Gastrocnemius medialis (tissue), 4 donors: ENCODE results near the gene GNPAT. TPM values are rescaled to one million over a fixed set of nuclear protein-coding genes. Genes with fewer than 3 reads are reported as not detected.
A peak's percentile ranks its signal among the peaks of the same experiment; 100 is the strongest.

Experiments
- ATAC-seq, 2 donors: fragments of 150-250 bp; one replicate each; pipeline ENCODE4 v1.9.1; 2016
- DNase-seq, 2 donors: peaks; one replicate each; pipeline ENCODE4 v3.0.0-alpha.2; 2019
- H3K27ac ChIP-seq, 4 donors: fragments of 200-600 bp; sonication (generic); 1 replicate in 1 of 4; 2 replicates in 3 of 4; pipeline ENCODE4 v1.5.1; 2016 to 2018; ENCODE audit warnings: mild to moderate bottlenecking in 2 of 4, moderate library complexity in 1 of 4
- H3K27me3 ChIP-seq, 3 donors: fragments of 200-600 bp; sonication (generic) in 2 of 3; 1 replicate in 1 of 3; 2 replicates in 2 of 3; pipeline versions ENCODE4 v1.5.1 to v1.6.0; 2016 to 2019; ENCODE audit warnings: mild to moderate bottlenecking in 1 of 3, moderate library complexity in 1 of 3
- H3K36me3 ChIP-seq, 2 donors: fragments of 200-600 bp; sonication (generic) in 1 of 2; one replicate each; pipeline ENCODE4 v1.5.1; 2017 to 2018
- H3K4me1 ChIP-seq, 2 donors: fragments of 200-600 bp; sonication (generic) in 1 of 2; one replicate each; pipeline ENCODE4 v1.5.1; 2016 to 2017; ENCODE audit warnings: mild to moderate bottlenecking in 2 of 2
- H3K4me3 ChIP-seq, 4 donors: fragments of 200-600 bp; sonication (generic) in 3 of 4; 1 replicate in 1 of 4; 2 replicates in 3 of 4; pipeline ENCODE4 v1.5.1; 2016 to 2019; ENCODE audit warnings: mild to moderate bottlenecking in 2 of 4
- H3K9me3 ChIP-seq, 3 donors: fragments of 200-600 bp; sonication (generic) in 2 of 3; 1 replicate in 1 of 3; 2 replicates in 2 of 3; pipeline ENCODE4 v1.5.1; 2016 to 2019
- POLR2A ChIP-seq, 2 donors: fragments of 450-650 bp; IDR thresholded peaks; one replicate each; pipeline ENCODE4 v1.6.1; 2017; ENCODE audit warnings: antibody characterized with exemption in 2 of 2, mild to moderate bottlenecking in 2 of 2, moderate library complexity in 2 of 2
- in situ Hi-C, 4 donors: fragments of 200-750 bp; cut with MboI; loops; one replicate each; pipeline versions ENCODE4 v1.15.0 to v1.8.0; 2017; ENCODE audit warnings: low sequenced_read_pairs in 4 of 4
- intact Hi-C: fragments of 100-400 bp; cut with DNase I; formaldehyde crosslinking; loops from one replicate; pipeline ENCODE4 v1.15.1; 2023; ENCODE audit warnings: low total_unique reads
- total RNA-seq, 4 donors: library from RNA; depleted of rRNA; stranded (reverse); fragments of >200 nt; gene quantifications; one replicate each; pipeline versions ENCODE4 v1.1.0 to v1.2.3, GENCODE V29; 2016
- TF ChIP-seq, protein P1 (sequence below), 5 experiments: fragments of 450-650 bp in 3 of 5; fragments of 200-600 bp in 2 of 5; sonication (generic) in 2 of 5; IDR thresholded peaks in 4 of 5; conservative IDR thresholded peaks in 1 of 5; 1 replicate in 4 of 5; 2 replicates in 1 of 5; pipeline ENCODE4 v1.5.1; 2016 to 2019; ENCODE audit warnings: antibody characterized with exemption in 5 of 5, mild to moderate bottlenecking in 3 of 5, moderate library complexity in 3 of 5

Gene GNPAT
- total RNA-seq, 4 donors from 2014 or later, result 95.1 to 128 (median 104) TPM

DNA sequence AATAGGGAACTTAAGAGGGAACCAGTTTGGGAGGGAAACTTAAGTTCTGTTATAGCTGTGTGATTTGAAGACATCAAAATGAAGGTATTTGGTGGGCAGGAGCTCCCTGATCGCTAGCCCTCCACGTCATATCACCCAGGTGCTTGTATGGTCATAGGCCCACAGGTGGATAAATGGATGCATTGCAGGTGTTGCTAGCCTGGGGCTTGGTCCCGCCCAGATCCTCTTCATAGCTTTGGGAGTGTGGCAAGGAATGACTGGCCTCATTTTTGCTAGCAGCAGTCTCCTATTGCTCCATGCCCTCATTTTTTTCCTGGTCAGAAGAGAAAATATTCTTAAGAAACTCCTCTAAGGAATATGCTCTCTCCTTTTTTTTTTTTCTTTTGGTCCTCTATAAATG, 11.3 kb downstream of the GNPAT start:
- in situ Hi-C loops, result no loop called here
- no peaks in the 10 kb centered on the region for H3K27me3 ChIP-seq
- H3K36me3 ChIP-seq, result peaks cover 0 to 49% of the 10 kb centered on the region in 2 donors
- H3K27ac ChIP-seq, result no peak overlapping the region
- H3K4me1 ChIP-seq, result peaks cover 0 to 5% of the 10 kb centered on the region in 2 donors
- no peak for TF ChIP-seq POLR2A (IDR thresholded peaks at IDR 0.05)
- TF ChIP-seq, protein P1, sequence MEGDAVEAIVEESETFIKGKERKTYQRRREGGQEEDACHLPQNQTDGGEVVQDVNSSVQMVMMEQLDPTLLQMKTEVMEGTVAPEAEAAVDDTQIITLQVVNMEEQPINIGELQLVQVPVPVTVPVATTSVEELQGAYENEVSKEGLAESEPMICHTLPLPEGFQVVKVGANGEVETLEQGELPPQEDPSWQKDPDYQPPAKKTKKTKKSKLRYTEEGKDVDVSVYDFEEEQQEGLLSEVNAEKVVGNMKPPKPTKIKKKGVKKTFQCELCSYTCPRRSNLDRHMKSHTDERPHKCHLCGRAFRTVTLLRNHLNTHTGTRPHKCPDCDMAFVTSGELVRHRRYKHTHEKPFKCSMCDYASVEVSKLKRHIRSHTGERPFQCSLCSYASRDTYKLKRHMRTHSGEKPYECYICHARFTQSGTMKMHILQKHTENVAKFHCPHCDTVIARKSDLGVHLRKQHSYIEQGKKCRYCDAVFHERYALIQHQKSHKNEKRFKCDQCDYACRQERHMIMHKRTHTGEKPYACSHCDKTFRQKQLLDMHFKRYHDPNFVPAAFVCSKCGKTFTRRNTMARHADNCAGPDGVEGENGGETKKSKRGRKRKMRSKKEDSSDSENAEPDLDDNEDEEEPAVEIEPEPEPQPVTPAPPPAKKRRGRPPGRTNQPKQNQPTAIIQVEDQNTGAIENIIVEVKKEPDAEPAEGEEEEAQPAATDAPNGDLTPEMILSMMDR (IDR thresholded peaks at IDR 0.05 in 4 of 5, conservative IDR thresholded peaks at IDR 0.05 in 1 of 5), result no peak
- H3K9me3 ChIP-seq, result no peaks in the 10 kb centered on the region
- intact Hi-C loops, result no loop called here
- DNase-seq, result no peak
- H3K4me3 ChIP-seq, result no peak overlapping the region
- no peak for ATAC-seq

DNA sequence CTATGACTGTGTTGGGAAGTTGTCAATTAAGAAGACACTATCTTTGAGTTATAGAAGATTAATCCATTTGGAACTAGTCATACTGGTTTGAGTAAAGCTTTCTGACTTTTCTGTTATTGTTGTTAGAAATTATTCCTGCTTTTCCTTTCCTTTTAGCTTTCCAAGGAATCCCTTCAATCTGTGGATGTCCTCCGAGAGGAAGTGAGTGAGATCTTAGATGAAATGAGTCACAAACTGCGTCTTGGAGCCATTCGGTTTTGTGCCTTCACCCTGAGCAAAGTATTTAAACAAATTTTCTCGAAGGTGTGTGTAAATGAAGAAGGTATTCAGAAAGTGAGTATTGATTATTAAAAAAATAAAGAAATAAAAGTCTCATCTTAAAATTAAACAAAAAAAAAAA, 19.3 kb downstream of the GNPAT start:
- H3K9me3 ChIP-seq, result no peaks in the 10 kb centered on the region
- TF ChIP-seq POLR2A (IDR thresholded peaks at IDR 0.05), result no peak
- TF ChIP-seq, protein P1 (IDR thresholded peaks at IDR 0.05 in 4 of 5, conservative IDR thresholded peaks at IDR 0.05 in 1 of 5), result no peak
- no peak for DNase-seq
- intact Hi-C loops, result no loop called here
- in situ Hi-C loops, result no loop called here
- H3K4me1 ChIP-seq, result no peaks in the 10 kb centered on the region
- H3K4me3 ChIP-seq, result no peak overlapping the region
- H3K36me3 ChIP-seq, result peaks cover 2 to 88% of the 10 kb centered on the region in 2 donors
- no peaks in the 10 kb centered on the region for H3K27me3 ChIP-seq
- ATAC-seq, result no peak
- no peak overlapping the region for H3K27ac ChIP-seq

DNA sequence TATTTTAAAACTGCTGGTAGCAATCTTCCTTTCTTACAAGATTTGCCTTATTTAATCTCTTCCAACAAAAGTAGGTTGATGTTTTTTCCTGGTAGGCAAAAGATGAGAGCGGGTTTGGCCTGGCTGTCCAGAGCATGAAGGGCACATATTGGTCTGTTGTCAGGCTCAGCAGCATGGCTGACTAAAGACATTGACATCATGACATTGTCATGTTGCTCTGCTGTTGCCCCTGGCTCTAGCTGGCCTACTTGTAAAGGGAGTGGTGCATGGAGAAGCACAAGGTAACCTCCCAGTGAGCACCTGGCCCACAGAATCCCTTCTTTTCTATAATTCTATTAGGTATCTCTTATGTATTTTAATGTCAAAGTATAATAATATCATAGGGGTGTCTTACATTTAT, 23.6 kb downstream of the GNPAT start:
- intact Hi-C loops (no loop called here), in situ Hi-C loops (no loop called here)
- ATAC-seq, result peak in 1 of 2 donors; percentile 33
- no peak for TF ChIP-seq POLR2A (IDR thresholded peaks at IDR 0.05)
- TF ChIP-seq, protein P1 (IDR thresholded peaks at IDR 0.05 in 4 of 5, conservative IDR thresholded peaks at IDR 0.05 in 1 of 5), result no peak
- Histone ChIP-seq H3K27ac (no peak overlapping the region), H3K4me1 (no peaks in the 10 kb centered on the region), H3K27me3 (no peaks in the 10 kb centered on the region), H3K36me3 (peaks cover 2 to 94% of the 10 kb centered on the region in 2 donors), H3K9me3 (no peaks in the 10 kb centered on the region), H3K4me3 (no peak overlapping the region)
- DNase-seq, result no peak

DNA sequence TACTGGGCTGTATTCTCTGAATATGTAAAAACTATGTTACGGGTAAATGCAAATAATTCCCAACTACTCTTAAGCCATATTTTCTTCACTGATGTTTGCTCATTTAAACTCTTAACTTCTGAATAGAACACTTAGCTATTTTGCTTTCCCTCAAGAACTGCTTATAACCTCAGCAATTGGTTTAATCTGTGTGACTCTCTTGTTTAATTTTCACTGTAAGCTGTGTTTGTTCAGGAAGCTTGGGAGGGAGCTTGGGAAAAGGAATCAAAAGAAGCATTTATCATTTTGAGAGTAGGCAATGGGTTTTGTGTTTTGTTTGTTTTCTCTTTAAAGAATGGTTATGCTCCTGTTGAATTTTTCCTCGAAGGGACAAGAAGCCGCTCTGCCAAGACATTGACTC, 24.4 kb downstream of the GNPAT start:
- no peak overlapping the region for H3K4me3 ChIP-seq
- in situ Hi-C loops, result no loop called here

More for the DNA sequence above, 24.4 kb downstream of the GNPAT start:
- Histone ChIP-seq H3K9me3 (no peaks in the 10 kb centered on the region), H3K27ac (no peak overlapping the region), H3K4me1 (no peaks in the 10 kb centered on the region), H3K27me3 (no peaks in the 10 kb centered on the region), H3K36me3 (peaks cover 2 to 94% of the 10 kb centered on the region in 2 donors)
- intact Hi-C loops, result no loop called here
- TF ChIP-seq, protein P1 (IDR thresholded peaks at IDR 0.05 in 4 of 5, conservative IDR thresholded peaks at IDR 0.05 in 1 of 5), result no peak
- no peak for TF ChIP-seq POLR2A (IDR thresholded peaks at IDR 0.05)
- no peak for ATAC-seq
- no peak for DNase-seq
